22Rv1 (cell line): ENCODE measurements around the gene PTCD3.

ENCODE experiments used
- ZFX ChIP-seq: fragments of 450-650 bp; IDR thresholded peaks from 2 replicates; pipeline ENCODE4 v1.6.1; 2017; ENCODE audit warnings: antibody characterized with exemption, borderline replicate concordance
- TF ChIP-seq, protein P1 (sequence below): fragments of 450-650 bp; IDR thresholded peaks from 2 replicates; pipeline ENCODE4 v1.5.1; 2017; ENCODE audit warnings: mild to moderate bottlenecking

DNA sequence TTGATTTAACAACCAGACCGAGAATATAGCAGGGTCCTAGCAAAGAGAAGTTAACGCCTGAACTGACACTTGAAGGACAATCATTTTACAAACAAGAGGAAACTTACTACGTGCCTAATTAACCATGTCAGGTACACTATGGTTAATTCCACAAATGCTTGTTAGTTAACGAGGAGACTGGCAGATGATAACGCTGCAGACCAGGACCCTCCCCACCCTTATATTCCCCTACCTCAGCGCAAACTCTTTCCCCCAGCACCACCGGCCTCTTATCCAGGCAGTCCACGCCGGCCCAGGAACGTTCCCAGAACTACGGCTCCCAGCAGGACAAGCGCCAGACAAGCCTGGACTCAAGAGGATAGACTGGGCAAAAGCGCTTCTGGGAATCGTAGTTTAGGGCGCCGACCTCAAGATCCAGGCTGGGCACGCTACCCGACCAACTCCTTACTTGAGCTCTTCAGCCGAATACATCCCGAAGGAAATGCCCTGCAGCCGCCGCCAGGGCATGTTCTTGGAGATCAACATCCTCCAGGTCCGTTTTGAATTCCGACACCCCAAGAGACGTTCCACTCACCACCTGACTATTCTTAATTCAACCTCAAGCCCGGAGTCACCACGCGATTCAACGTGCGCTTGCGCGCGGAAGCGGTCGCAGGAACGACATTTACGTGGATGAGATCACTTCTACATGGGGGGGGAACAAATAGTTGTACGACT is 625 bp upstream of the PTCD3 start, which contains the start of gene POLR1A:
- TF ChIP-seq, protein P1, sequence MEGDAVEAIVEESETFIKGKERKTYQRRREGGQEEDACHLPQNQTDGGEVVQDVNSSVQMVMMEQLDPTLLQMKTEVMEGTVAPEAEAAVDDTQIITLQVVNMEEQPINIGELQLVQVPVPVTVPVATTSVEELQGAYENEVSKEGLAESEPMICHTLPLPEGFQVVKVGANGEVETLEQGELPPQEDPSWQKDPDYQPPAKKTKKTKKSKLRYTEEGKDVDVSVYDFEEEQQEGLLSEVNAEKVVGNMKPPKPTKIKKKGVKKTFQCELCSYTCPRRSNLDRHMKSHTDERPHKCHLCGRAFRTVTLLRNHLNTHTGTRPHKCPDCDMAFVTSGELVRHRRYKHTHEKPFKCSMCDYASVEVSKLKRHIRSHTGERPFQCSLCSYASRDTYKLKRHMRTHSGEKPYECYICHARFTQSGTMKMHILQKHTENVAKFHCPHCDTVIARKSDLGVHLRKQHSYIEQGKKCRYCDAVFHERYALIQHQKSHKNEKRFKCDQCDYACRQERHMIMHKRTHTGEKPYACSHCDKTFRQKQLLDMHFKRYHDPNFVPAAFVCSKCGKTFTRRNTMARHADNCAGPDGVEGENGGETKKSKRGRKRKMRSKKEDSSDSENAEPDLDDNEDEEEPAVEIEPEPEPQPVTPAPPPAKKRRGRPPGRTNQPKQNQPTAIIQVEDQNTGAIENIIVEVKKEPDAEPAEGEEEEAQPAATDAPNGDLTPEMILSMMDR = no peak
- TF ChIP-seq ZFX = no peak
